ENCODE measurements around the gene GNAQ.
"Not testable (repeated sequence)": the region's sequence is repeated elsewhere in the genome, so short reads cannot be mapped to it uniquely, and the experiment has no call there.

Gene GNAQ

GRCh38 chr9:77901018-77901417, 130.6 kb downstream of the GNAQ start:
- no peak for DNase-seq (ENCODE audit: low read depth)

GRCh38 chr9:77899679-77900354, 131.8 kb downstream of the GNAQ start:
- peak; percentile 87 for DNase-seq (ENCODE audit: low read depth)

DNA sequence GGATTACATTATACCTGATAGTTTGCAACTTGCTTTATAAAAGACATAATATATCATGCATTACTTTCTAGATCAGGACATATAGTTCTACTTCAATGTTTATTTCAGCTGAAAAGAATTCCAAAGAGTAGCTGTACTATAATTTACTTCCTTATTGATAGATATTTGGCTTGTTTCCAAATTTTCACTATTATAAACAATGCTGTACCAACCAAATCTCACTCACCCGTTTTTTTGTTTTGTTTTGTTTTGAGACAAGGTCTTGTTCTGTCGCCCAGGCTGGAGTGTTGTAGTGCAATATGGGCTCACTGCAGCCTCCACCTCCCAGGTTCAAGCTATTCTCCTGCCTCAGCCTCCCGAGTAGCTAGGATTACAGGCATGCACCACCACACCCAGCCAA, 132.7 kb downstream of the GNAQ start:
- no peak for DNase-seq (ENCODE audit: low read depth)

DNA sequence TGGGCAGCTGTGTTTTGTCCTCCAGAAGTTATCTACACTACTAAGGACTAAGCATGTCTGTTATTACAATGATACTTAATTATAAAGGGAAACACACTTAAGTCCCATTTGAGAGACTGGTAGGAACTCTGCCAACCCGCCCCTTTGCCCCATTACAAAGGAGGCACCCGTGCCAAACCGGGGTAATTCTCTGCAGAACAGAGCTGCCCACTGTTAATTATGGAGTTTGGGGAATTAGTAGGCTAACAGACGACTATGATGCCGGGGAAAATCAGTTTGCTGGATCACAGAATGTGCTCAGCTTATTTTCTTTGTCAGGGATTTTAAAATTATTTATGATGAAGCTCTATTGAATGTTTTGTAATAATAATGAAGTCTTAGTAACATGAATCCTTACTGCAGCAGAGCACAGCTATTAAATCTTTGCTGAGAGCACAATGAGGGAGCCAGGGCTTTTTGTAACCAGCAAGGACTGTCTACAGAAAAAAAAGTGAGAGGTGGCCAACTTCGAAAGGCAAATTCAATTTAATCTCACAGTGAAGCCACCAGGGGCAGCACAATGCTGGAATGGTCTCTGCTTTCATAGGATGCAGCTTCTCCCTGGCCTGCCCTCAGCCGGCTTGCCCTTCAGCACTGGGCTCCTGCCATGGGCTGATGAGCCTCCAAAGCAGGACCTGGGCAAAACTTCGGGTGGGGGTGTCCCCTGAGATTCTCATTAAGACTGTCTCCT, 134.5 kb downstream of the GNAQ start:
- DNase-seq (ENCODE audit: low read depth): no peak

- DNase-seq (ENCODE audit: low read depth): no peak
These were observed 135.2 kb downstream of the GNAQ start for GRCh38 chr9:77896269-77896937.

- no peak for DNase-seq (ENCODE audit: low read depth)
These were observed 137.9 kb downstream of the GNAQ start for GRCh38 chr9:77893706-77894105.

GRCh38 chr9:77892955-77893514, 138.6 kb downstream of the GNAQ start:
- no peak for DNase-seq (ENCODE audit: low read depth)

DNA sequence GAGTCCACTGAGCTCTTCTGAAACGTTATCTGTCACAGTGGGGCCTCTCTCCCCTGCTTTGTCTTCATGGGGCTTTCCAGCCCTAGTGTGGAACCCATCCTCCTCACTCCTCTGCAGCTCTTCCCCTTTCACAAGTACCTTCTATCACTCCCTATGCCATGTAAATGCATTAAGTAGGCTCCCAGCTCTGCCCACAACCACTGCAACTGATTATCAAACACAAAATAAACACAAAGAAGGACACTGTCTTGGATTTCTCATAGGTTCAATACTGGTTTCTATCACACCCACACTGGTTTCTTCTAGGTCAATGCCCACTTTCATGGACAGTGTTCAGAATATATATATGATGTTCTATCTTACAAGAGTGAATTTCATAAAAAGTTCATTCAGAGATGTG, 139.4 kb downstream of the GNAQ start:
- DNase-seq (ENCODE audit: low read depth): no peak

GRCh38 chr9:77891128-77891800, 140.3 kb downstream of the GNAQ start:
- no peak for DNase-seq (ENCODE audit: low read depth)

DNA sequence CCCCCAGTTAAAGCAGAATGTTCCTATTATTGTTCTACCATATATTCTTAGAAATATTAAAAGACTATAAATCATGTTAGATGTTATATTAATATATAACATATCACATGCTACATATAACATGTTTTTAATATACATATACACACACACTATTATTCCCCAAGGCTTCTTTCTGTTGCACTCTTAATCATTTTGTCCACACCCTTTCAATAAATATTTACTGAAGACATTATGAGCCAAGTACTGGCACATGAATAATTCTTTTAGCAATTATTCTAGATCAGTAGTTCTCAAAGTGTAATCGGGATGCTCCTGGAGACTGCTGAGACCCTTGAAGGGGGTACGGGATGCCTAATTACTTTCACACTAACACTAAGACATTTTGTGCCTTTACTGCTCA, 143.9 kb downstream of the GNAQ start:
- no peak for DNase-seq (ENCODE audit: low read depth)

DNA sequence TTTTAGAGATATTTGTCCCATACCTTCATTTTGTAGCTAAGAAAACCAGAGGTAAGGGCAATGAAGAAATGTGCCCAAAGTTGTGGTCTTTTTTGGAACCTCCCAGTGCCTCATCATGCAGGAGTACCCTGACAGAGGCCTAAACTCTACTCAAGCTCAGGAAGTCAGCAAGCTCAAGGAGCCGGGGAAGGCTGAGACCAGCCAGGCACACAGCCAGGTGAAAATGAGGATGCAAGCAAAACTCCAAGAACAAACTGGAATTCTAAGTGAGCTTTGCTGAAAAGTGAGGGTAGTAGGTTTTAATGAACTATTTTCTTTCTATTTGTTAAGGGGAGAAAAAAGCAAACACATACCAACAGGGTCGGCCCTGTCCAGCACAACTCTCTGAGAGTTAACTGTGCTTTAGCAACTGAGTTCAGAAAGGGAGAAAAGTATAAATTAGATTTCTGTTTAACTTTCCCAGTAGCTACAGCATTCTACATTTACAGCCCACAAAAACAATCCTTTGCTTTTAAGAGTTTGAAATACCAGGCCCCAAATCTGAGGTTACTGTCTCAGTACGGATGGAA, 146.4 kb downstream of the GNAQ start:
- DNase-seq (ENCODE audit: low read depth): no peak

DNA sequence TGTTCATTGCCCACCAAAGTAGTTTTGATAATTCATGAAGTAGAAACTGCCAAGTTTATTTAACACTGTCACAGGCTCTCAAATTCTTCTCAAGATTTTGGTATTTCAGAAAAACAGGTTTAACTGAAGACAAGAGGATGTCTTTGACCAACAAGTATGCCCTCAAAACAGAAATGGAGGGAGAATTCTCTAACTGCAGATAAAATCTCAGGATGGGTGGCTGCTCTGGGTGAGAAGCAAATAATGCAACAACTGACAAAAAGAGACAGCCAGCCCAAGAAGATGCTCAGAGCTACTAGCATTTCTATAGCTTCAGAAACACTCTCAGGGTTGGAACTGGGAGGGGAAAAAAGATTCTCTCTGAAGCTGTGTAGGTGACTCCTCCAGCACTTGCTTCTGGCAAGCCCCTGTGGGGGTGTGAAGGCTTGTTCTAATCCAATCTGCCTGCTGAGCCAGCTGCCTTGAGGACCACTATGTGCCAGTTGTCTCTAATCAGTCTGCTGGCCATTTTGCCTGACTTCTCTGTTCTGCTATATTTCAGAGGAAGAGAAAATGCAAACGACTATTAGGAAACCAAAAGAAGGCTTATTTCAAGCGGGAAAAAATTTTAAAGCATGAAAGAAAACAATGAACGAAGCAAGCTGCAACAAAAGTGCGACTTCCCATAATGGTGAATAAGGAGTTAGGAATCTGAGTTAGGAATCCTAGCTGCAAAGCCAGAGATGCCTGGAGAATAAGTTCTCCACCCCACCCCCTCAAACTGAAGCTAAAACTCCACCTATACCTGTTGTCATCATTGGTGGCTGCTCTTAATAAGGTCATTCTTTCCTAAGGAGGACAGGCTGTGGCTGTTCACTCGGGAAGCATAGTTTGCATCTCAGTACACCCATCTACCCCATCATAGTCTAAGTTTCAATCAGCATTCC, 147.5 kb downstream of the GNAQ start:
- peak; percentile 46 for DNase-seq (ENCODE audit: low read depth)

GRCh38 chr9:77883133-77883532, 148.5 kb downstream of the GNAQ start:
- no peak for DNase-seq (ENCODE audit: low read depth)

DNA sequence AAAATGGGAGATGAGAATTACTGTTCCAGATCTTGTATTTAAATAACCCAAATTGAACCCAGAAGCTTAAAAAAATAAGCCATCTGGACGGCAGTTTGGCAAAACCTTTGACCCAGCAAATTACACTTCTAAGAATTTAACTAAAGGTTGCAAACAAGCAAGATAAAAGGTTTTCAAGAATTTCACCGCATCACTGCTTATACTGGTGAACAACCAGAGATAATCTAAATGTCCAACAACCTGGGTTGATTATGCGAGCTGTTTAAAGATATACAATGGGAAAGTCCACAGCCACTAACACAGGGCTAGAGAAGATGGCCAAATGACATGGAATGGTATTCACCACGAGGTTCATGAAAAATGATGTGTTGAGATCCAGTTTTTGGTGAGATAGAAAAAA, 149.3 kb downstream of the GNAQ start:
- DNase-seq (ENCODE audit: low read depth): no peak

DNA sequence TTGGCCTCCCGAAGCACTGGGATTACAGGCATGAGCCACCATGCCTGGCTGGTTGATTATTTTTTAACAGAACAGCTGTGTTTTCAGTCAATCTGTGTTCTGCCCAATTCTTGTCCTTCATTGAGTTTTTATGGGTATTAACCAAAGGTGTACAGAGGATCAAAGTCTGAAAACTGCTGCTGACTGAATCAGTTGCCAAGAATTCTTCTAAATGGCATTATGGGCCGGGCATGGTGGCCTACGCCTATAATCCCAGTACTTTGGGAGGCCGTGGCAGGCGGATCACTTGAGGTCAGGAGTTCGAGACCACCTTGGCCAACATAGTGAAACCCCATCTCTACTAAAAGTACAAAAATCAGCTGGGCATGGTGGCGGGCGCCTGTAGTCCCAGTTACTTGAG, 150.0 kb downstream of the GNAQ start:
- DNase-seq (ENCODE audit: low read depth): not testable (repeated sequence)

GRCh38 chr9:77881111-77881510, 150.5 kb downstream of the GNAQ start:
- DNase-seq (ENCODE audit: low read depth): no peak

- peak; percentile 47 for DNase-seq (ENCODE audit: low read depth)
These were observed 152.1 kb downstream of the GNAQ start for GRCh38 chr9:77879437-77879943.

DNA sequence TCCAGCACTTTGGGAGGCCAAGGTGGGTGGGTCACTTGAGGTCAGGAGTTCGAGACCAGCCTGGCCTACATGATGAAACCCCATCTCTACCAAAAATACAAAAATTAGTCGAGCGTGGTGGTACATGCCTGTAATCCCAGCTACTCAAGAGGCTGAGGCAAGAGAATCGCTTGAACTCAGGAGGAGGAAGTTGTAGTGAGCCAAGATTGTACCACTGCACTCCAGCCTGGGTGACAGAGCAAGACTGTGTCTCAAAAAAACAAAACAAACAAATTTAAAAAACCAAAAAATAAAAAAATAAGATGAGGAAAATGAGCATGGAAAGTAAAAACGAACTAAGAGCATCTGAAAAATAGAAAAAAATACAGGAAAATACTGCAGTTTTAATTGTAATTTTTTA, 152.8 kb downstream of the GNAQ start:
- DNase-seq (ENCODE audit: low read depth): not testable (repeated sequence)

DNA sequence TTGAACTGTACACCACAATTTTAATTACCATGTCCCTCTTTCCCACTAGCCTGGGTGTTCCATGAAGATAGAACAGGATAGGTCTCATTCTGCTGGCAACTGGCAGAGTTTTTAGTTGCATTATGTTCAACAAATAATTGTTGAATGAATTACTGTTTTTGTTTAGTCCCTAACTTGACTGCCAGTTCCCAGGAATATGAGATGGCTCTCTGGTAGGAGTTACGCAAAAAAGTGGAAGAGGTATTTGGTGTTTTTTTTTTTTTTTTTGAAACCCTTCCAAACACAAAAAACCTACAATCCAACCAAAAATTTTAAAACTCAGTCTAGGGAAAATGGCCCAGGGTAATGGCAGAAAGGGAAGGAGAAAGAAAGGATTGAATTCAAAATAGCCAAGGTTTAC, 153.6 kb downstream of the GNAQ start:
- DNase-seq (ENCODE audit: low read depth): no peak

GRCh38 chr9:77876590-77876989, 155.0 kb downstream of the GNAQ start:
- no peak for DNase-seq (ENCODE audit: low read depth)

GRCh38 chr9:77876091-77876490, 155.5 kb downstream of the GNAQ start:
- peak; percentile 83 for DNase-seq (ENCODE audit: low read depth)

Measured in amniotic epithelial cell (primary cell).